ENCODE results near the gene CGAS. TPM values are rescaled to one million over a fixed set of nuclear protein-coding genes. Genes with fewer than 3 reads are reported as not detected.

Gene CGAS
- total RNA-seq, 3 donors from 2014 or later = 2.4 to 5.4 (median 3.1) TPM

Other genes starting within 250 kb of the CGAS start
- gene KHDC1L, start 226.8 kb downstream of the CGAS start, total RNA-seq = not detected
- 1 to 10 TPM in 1 of 3 donors, under 1 TPM in 2; 0.75 to 1.7 (median 0.84) TPM for gene KHDC1, start 189.1 kb downstream of the CGAS start, total RNA-seq
- gene DPPA5, start 98.0 kb downstream of the CGAS start, total RNA-seq = not detected
- not detected for gene KHDC3L, start 89.6 kb downstream of the CGAS start, total RNA-seq
- gene OOEP, start 82.4 kb downstream of the CGAS start, total RNA-seq = under 1 TPM in 1 of 3 donors, not detected in 2; 0.41 TPM
- gene DDX43, start 57.5 kb downstream of the CGAS start, total RNA-seq = 1 to 10 TPM in 2 of 3 donors, under 1 TPM in 1; 0.39 to 2.3 (median 1.6) TPM
- gene MTO1, start 9.4 kb upstream of the CGAS start, total RNA-seq = 10 to 100 TPM; 21.5 to 36.4 (median 31.9) TPM
- 1,000 to 10,000 TPM; 6,833 to 8,492 (median 7,090) TPM for gene EEF1A1, start 68.7 kb upstream of the CGAS start, total RNA-seq
- gene SLC17A5, start 201.7 kb upstream of the CGAS start, total RNA-seq = 10 to 100 TPM; 25.8 to 53.0 (median 42.3) TPM
- gene CD109, start 243.9 kb upstream of the CGAS start, total RNA-seq = 1 to 10 TPM; 1.7 to 9.1 (median 4.4) TPM

All from mucosa of descending colon (tissue), 3 donors.